ENCODE results near the gene NCMAP.

- TF ChIP-seq CTCF (conservative IDR thresholded peaks at IDR 0.05; ENCODE audit: low read depth, low read length), result no peak
- no peak for TF ChIP-seq EZH2 (IDR thresholded peaks at IDR 0.05; ENCODE audit: borderline replicate concordance, low read depth, low read length, poor library complexity, severe bottlenecking)
Measured at GRCh38 chr1:24606296-24606605, 50.4 kb downstream of the NCMAP start.
